A549 (cell line): ENCODE results near the gene LAP3.

Source experiments
- BCL3 ChIP-seq: fragments of >200 bp; sonication (Bioruptor Twin); formaldehyde crosslinking; IDR thresholded peaks from 3 replicates; pipeline ENCODE4 v1.6.1; 2016
- CEBPB ChIP-seq, 2 experiments: fragments of >200 bp in 1 of 2; sonication (Bioruptor Twin) in 1 of 2; formaldehyde crosslinking in 1 of 2; IDR thresholded peaks; 2 replicates each; pipeline ENCODE4 v1.6.1; 2012 to 2016
- CHD2 ChIP-seq: fragments of 150-350 bp; IDR thresholded peaks from 2 replicates; pipeline ENCODE4 v1.6.1; 2014; ENCODE audit warnings: low read length; ENCODE audit not compliant: partially characterized antibody
- CTCF ChIP-seq: fragments of >200 bp; sonication (Bioruptor Twin); formaldehyde crosslinking; IDR thresholded peaks from 3 replicates; pipeline ENCODE4 v1.5.1; 2016
- EP300 ChIP-seq, 2 experiments: fragments of >200 bp; sonication (Bioruptor Twin); formaldehyde crosslinking; IDR thresholded peaks; 2 replicates in 1 of 2; 3 replicates in 1 of 2; pipeline ENCODE4 v1.6.1; 2016 to 2017
- JUN ChIP-seq, 2 experiments: fragments of >200 bp; sonication (Bioruptor Twin); formaldehyde crosslinking; IDR thresholded peaks; 2 replicates in 1 of 2; 3 replicates in 1 of 2; pipeline ENCODE4 v1.6.1; 2016 to 2017
- MAFK ChIP-seq: fragments of 450-650 bp; IDR thresholded peaks from 2 replicates; pipeline ENCODE4 v1.6.1; 2014; ENCODE audit not compliant: partially characterized antibody
- MAX ChIP-seq: IDR thresholded peaks from 2 replicates; pipeline ENCODE4 v1.6.1; 2012
- PBX3 ChIP-seq: IDR thresholded peaks from 2 replicates; pipeline ENCODE4 v1.6.1; 2012
- POLR2A ChIP-seq: IDR thresholded peaks from 2 replicates; pipeline ENCODE4 v1.6.1; 2012; ENCODE audit warnings: mild to moderate bottlenecking, low read length
- POLR2AphosphoS2 ChIP-seq: conservative IDR thresholded peaks from 2 replicates; pipeline ENCODE4 v1.6.1; 2012; ENCODE audit warnings: low read length, improper control_type of control experiment, inconsistent platforms
- RAD21 ChIP-seq, 2 experiments: fragments of >200 bp in 1 of 2; sonication (Bioruptor Twin) in 1 of 2; formaldehyde crosslinking in 1 of 2; IDR thresholded peaks in 1 of 2; conservative IDR thresholded peaks in 1 of 2; 2 replicates in 1 of 2; 3 replicates in 1 of 2; pipeline ENCODE4 v1.6.1; 2012 to 2018; ENCODE audit warnings: inconsistent platforms in 1 of 2
- REST ChIP-seq: fragments of 200-600 bp; sonication (generic); IDR thresholded peaks from 2 replicates; pipeline ENCODE4 v1.6.1; 2016; ENCODE audit warnings: antibody characterized with exemption, mild to moderate bottlenecking, moderate library complexity
- ZFP36 ChIP-seq: fragments of 450-650 bp; IDR thresholded peaks from 2 replicates; pipeline ENCODE4 v1.6.1; 2014; ENCODE audit warnings: borderline replicate concordance; ENCODE audit not compliant: partially characterized antibody

GRCh38 chr4:17657090-17657489 is 80.1 kb downstream of the LAP3 start:
- TF ChIP-seq CHD2 (no peak), PBX3 (no peak), POLR2A (no peak), CTCF (no peak), POLR2AphosphoS2 (no peak), RAD21 (conservative IDR thresholded peaks at IDR 0.05 in 1 of 2, IDR thresholded peaks at IDR 0.05 in 1 of 2) (no peak), BCL3 (no peak), MAFK (no peak), CEBPB (IDR thresholded peaks at IDR 0.05) (no peak), REST (no peak), MAX (no peak), ZFP36 (no peak), JUN (IDR thresholded peaks at IDR 0.05) (no peak), EP300 (IDR thresholded peaks at IDR 0.05) (no peak)
